ENCODE results near the gene SASH1.
"Not testable (repeated sequence)": the region's sequence is repeated elsewhere in the genome, so short reads cannot be mapped to it uniquely, and the experiment has no call there.

The SASH1 gene

GRCh38 chr6:148329596-148330381, 12.8 kb upstream of the SASH1 start:
- no peak for DNase-seq

- DNase-seq = no peak
These were observed 10.6 kb upstream of the SASH1 start for GRCh38 chr6:148332088-148332487.

- no peak for DNase-seq
These were observed 5.7 kb upstream of the SASH1 start for GRCh38 chr6:148336901-148337300.

GRCh38 chr6:148339766-148340165, 2.9 kb upstream of the SASH1 start:
- DNase-seq = no peak

- no peak for DNase-seq
These were observed 1.9 kb upstream of the SASH1 start for GRCh38 chr6:148340586-148341297.

- no peak for DNase-seq
These were observed 613 bp upstream of the SASH1 start for GRCh38 chr6:148342100-148342349.

GRCh38 chr6:148343047-148343782, 577 bp downstream of the SASH1 start:
- DNase-seq = no peak

- DNase-seq = no peak
These were observed 2.5 kb downstream of the SASH1 start for GRCh38 chr6:148345176-148345575.

GRCh38 chr6:148345578-148345977, 2.9 kb downstream of the SASH1 start:
- DNase-seq = no peak

- DNase-seq = no peak
These were observed 4.2 kb downstream of the SASH1 start for GRCh38 chr6:148346681-148347440.

- DNase-seq = no peak
These were observed 4.9 kb downstream of the SASH1 start for GRCh38 chr6:148347441-148348054.

GRCh38 chr6:148348335-148348734, 5.7 kb downstream of the SASH1 start:
- DNase-seq = no peak

GRCh38 chr6:148348778-148349177, 6.1 kb downstream of the SASH1 start:
- DNase-seq = no peak

- no peak for DNase-seq
These were observed 6.8 kb downstream of the SASH1 start for GRCh38 chr6:148349466-148349865.

GRCh38 chr6:148351309-148351708, 8.7 kb downstream of the SASH1 start:
- DNase-seq = no peak

- not testable (repeated sequence) for DNase-seq
These were observed 9.8 kb downstream of the SASH1 start for GRCh38 chr6:148352421-148352820.

GRCh38 chr6:148358196-148358785, 15.7 kb downstream of the SASH1 start:
- no peak for DNase-seq

GRCh38 chr6:148359228-148359627, 16.6 kb downstream of the SASH1 start:
- DNase-seq = no peak

- no peak for DNase-seq
These were observed 21.6 kb downstream of the SASH1 start for GRCh38 chr6:148364056-148364824.

- no peak for DNase-seq
These were observed 22.4 kb downstream of the SASH1 start for GRCh38 chr6:148365041-148365440.

- no peak for DNase-seq
These were observed 24.9 kb downstream of the SASH1 start for GRCh38 chr6:148367411-148368024.
